Adrenal gland (tissue), 12 donors: ENCODE measurements around the gene CAMK2G. TPM values are rescaled to one million over a fixed set of nuclear protein-coding genes. Genes with fewer than 3 reads are reported as not detected.

ENCODE experiments used
- DNase-seq, 7 donors: peaks; one replicate each; pipeline ENCODE4 v3.0.0-alpha.2; 2019 to 2020
- H3K27ac ChIP-seq, 5 donors: fragments of 200-600 bp; sonication (generic) in 4 of 5; 1 replicate in 3 of 5; 2 replicates in 2 of 5; pipeline versions ENCODE4 v1.5.1 to v1.8.0; 2016 to 2020; ENCODE audit warnings: mild to moderate bottlenecking in 1 of 5
- H3K27me3 ChIP-seq: fragments of 200-600 bp; 2 replicates; pipeline ENCODE4 v1.8.0; 2021
- H3K36me3 ChIP-seq, 2 donors: fragments of 200-600 bp; replicated peaks in 1 of 2; 1 replicate in 1 of 2; 2 replicates in 1 of 2; pipeline versions ENCODE4 v1.5.1 to v1.8.0; 2018 to 2022
- H3K4me1 ChIP-seq, 2 donors: fragments of 200-600 bp; replicated peaks in 1 of 2; 1 replicate in 1 of 2; 2 replicates in 1 of 2; pipeline versions ENCODE4 v1.5.1 to v1.8.0; 2018 to 2021
- H3K4me3 ChIP-seq, 4 donors: fragments of 200-600 bp; sonication (generic) in 3 of 4; one replicate each; pipeline ENCODE4 v1.5.1; 2016 to 2018
- H3K9me3 ChIP-seq, 3 donors: fragments of 200-600 bp; sonication (generic) in 1 of 3; replicated peaks in 1 of 3; 1 replicate in 2 of 3; 2 replicates in 1 of 3; pipeline versions ENCODE4 v1.5.1 to v1.8.0; 2016 to 2021
- CTCF ChIP-seq, 6 experiments: fragments of 450-650 bp in 4 of 6; fragments of 200-600 bp in 2 of 6; sonication (generic) in 1 of 6; IDR thresholded peaks; 1 replicate in 5 of 6; 2 replicates in 1 of 6; pipeline versions ENCODE4 v1.5.1 to v1.8.0; 2016 to 2021; ENCODE audit warnings: antibody characterized with exemption in 6 of 6, mild to moderate bottlenecking in 2 of 6, moderate library complexity in 1 of 6
- POLR2A ChIP-seq, 2 donors: fragments of 450-650 bp; IDR thresholded peaks; one replicate each; pipeline ENCODE4 v1.6.1; 2017; ENCODE audit warnings: antibody characterized with exemption in 2 of 2, mild to moderate bottlenecking in 2 of 2, moderate library complexity in 1 of 2
- WGBS, 4 donors: extraction: QIAGEN DNeasy Blood & Tissue Kit in 2 of 4; methylation state at CpG; one replicate each; pipeline versions ENCODE4 v1.1.5 to v1.1.7; 2013 to 2017; 5-methylcytosine and 5-hydroxymethylcytosine counted together
- intact Hi-C, 2 donors: fragments of 100-400 bp; cut with DNase I; formaldehyde crosslinking; loops; one replicate each; pipeline versions ENCODE4 v1.14.1 to v1.15.0; 2022 to 2023
- polyA plus RNA-seq, 3 donors: library from polyadenylated mRNA; stranded (reverse); fragments of 200-250 nt in 2 of 3; fragments of 350-450 nt in 1 of 3; fragmentation: Illumina TruSeq in 1 of 3; extraction: RNeasy Lipid Tissue Mini Kit (QIAGEN cat#74804) in 1 of 3; gene quantifications; one replicate each; pipeline ENCODE4 v1.2.3, GENCODE V29; 2013 to 2014
- total RNA-seq, 9 donors: library from RNA; depleted of rRNA in 4 of 9; stranded (reverse); fragments of >200 nt in 4 of 9; fragments of 120-200 nt in 1 of 9; fragmentation: NEBNext Ultra II Directional in 1 of 9; extraction: Animal tissue kit (Norgen Biotek cat#: 25700) in 1 of 9; gene quantifications; one replicate each; pipeline versions ENCODE4 v1.1.0 to v1.2.4, GENCODE V29; 2013 to 2023
- donor health status: healthy with polysubstance abuse.
- donor health status: Bipolar disorder and iron deficiency.
- donor health status: DM: yes; HTN: yes; CAD: no.
- donor health status: DM: no; HTN: no; CAD: no.
- donor health status: DM: no; HTN: no; CAD: no.
- donor health status: DM: yes; HTN: yes; CAD: no.

CAMK2G gene
- total and polyA plus RNA-seq, 12 donors = 12.7 to 27.3 (median 19.7) TPM

DNA sequence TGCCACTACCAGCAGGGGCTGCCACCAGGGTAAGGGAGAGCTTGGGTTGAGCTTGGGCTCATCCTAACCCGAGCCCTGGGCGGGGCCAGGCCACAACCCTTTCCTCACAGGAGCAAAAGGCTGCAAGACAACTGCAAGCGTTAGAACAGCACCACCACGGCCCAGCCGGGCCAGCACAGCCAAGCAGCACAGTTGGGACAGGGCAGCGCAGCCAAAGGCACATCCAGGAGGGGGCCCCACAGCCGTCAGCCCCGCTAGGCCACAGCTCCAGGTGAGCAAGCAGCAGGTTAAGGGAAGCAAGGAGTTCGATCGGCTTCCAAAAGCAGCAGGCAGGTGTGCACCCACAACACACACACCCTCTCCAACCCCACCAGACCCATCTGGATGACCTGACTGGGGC lies 56.0 kb downstream of the CAMK2G start:
- Histone ChIP-seq H3K27me3 (no peaks in the 10 kb centered on the region), H3K27ac (no peak overlapping the region), H3K36me3 (peaks cover 0 to 21% of the 10 kb centered on the region in 2 donors), H3K9me3 (no peaks in the 10 kb centered on the region), H3K4me3 (no peak overlapping the region), H3K4me1 (no peaks in the 10 kb centered on the region)
- TF ChIP-seq POLR2A (IDR thresholded peaks at IDR 0.05) (no peak), CTCF (IDR thresholded peaks at IDR 0.05) (no peak)
- WGBS, 4 donors = 82 to 90% (median 89%) methylated on average over 7 to 10 of the region's 10 CpGs
- no peak for DNase-seq
- intact Hi-C loops = loop anchor here in 1 of 2 donors (10.0 kb wide), 1 partner anchor 56 kb away; the partner anchor contains the start of gene CAMK2G

GRCh38 chr10:73817826-73818225 lies 56.5 kb downstream of the CAMK2G start:
- intact Hi-C loops = loop anchor here in 1 of 2 donors (10.0 kb wide), 1 partner anchor 57 kb away; the partner anchor contains the start of gene CAMK2G
- no peak for DNase-seq
- peaks cover 0 to 21% of the 10 kb centered on the region in 2 donors for H3K36me3 ChIP-seq
- no peaks in the 10 kb centered on the region for H3K27me3 ChIP-seq
- no peaks in the 10 kb centered on the region for H3K4me1 ChIP-seq
- H3K4me3 ChIP-seq = no peak overlapping the region
- H3K27ac ChIP-seq = no peak overlapping the region
- no peaks in the 10 kb centered on the region for H3K9me3 ChIP-seq
- TF ChIP-seq POLR2A (IDR thresholded peaks at IDR 0.05) (no peak), CTCF (IDR thresholded peaks at IDR 0.05) (no peak)
- WGBS, 4 donors = 91 to 97% (median 96%) methylated on average over 4 to 5 of the region's 5 CpGs

- 79 to 91% (median 86%) methylated on average over 8 to 10 of the region's 10 CpGs for WGBS, 4 donors
- Histone ChIP-seq H3K27me3 (no peaks in the 10 kb centered on the region), H3K9me3 (no peaks in the 10 kb centered on the region), H3K27ac (peak overlapping the region in 3 of 5 donors; percentile 12 to 72 (median 67)), H3K4me3 (no peak overlapping the region), H3K4me1 (no peaks in the 10 kb centered on the region), H3K36me3 (peaks cover 0 to 21% of the 10 kb centered on the region in 2 donors)
- intact Hi-C loops = loop anchor here in 1 of 2 donors (10.0 kb wide), 1 partner anchor 58 kb away; the partner anchor contains the start of gene CAMK2G
- no peak for TF ChIP-seq POLR2A (IDR thresholded peaks at IDR 0.05)
- TF ChIP-seq CTCF (IDR thresholded peaks at IDR 0.05) = no peak
- peak in 1 of 7 donors; percentile 55 for DNase-seq
Observed at GRCh38 chr10:73816917-73817729, 57.2 kb downstream of the CAMK2G start.

GRCh38 chr10:73815719-73816030 lies 58.7 kb downstream of the CAMK2G start:
- Histone ChIP-seq H3K36me3 (peaks cover 0 to 9% of the 10 kb centered on the region in 2 donors), H3K9me3 (no peaks in the 10 kb centered on the region), H3K4me3 (no peak overlapping the region), H3K4me1 (peaks cover 0 to under 1% of the 10 kb centered on the region in 2 donors), H3K27me3 (no peaks in the 10 kb centered on the region), H3K27ac (peak overlapping the region in 1 of 5 donors; percentile 68)
- intact Hi-C loops = loop anchor here in 1 of 2 donors (10.0 kb wide), 1 partner anchor 59 kb away; the partner anchor contains the start of gene CAMK2G
- DNase-seq = no peak
- TF ChIP-seq CTCF (IDR thresholded peaks at IDR 0.05) (no peak), POLR2A (IDR thresholded peaks at IDR 0.05) (no peak)
